ENCODE results near the gene PXDC1.
"Not testable (repeated sequence)": the region's sequence is repeated elsewhere in the genome, so short reads cannot be mapped to it uniquely, and the experiment has no call there.

PXDC1 gene

GRCh38 chr6:3723251-3723650 lies 28.3 kb downstream of the PXDC1 start:
- H3K9ac ChIP-seq (ENCODE audit: low read depth, low read length, poor library complexity, severe bottlenecking) = no peak overlapping the region
- no peaks in the 10 kb centered on the region for H3K36me3 ChIP-seq (ENCODE audit: insufficient read depth, low read length)
- no peaks in the 10 kb centered on the region for H4K20me1 ChIP-seq (ENCODE audit: insufficient read depth, low read length, poor library complexity, severe bottlenecking)
- no peak overlapping the region for H2AFZ ChIP-seq (ENCODE audit: low read length)
- H3F3A ChIP-seq (ENCODE audit: low read depth) = no peaks in the 10 kb centered on the region; the same call in 1 of the 2 replicates
- peaks cover 7% of the 10 kb centered on the region for H3K4me1 ChIP-seq (ENCODE audit: insufficient read depth, low read length, poor library complexity, severe bottlenecking)
- H3K9me2 ChIP-seq (replicated peaks; ENCODE audit: low read depth, low read length) = no peaks in the 10 kb centered on the region
- H3K27me3 ChIP-seq (ENCODE audit: insufficient read depth, low read length, poor library complexity, severe bottlenecking) = no peaks in the 10 kb centered on the region
- H3K79me2 ChIP-seq (ENCODE audit: insufficient read depth, low read length) = no peaks in the 10 kb centered on the region
- H3K4me2 ChIP-seq (ENCODE audit: low read depth, low read length, poor library complexity, severe bottlenecking) = no peak overlapping the region
- H3K9me3 ChIP-seq (ENCODE audit: insufficient read depth, low read depth, low read length) = no peaks in the 10 kb centered on the region
- TF ChIP-seq CTCF (conservative IDR thresholded peaks at IDR 0.05; ENCODE audit: low read length) = no peak
- TF ChIP-seq EZH2phosphoT487 (IDR thresholded peaks at IDR 0.05; ENCODE audit: borderline replicate concordance) = no peak
- H3K4me3 ChIP-seq (ENCODE audit: low read length, poor library complexity, severe bottlenecking) = no peak overlapping the region

GRCh38 chr6:3722785-3723184 lies 28.7 kb downstream of the PXDC1 start:
- Histone ChIP-seq H3K9me2 (replicated peaks; ENCODE audit: low read depth, low read length) (no peaks in the 10 kb centered on the region), H3K4me2 (ENCODE audit: low read depth, low read length, poor library complexity, severe bottlenecking) (no peak overlapping the region), H3K9ac (ENCODE audit: low read depth, low read length, poor library complexity, severe bottlenecking) (no peak overlapping the region), H3K27me3 (ENCODE audit: insufficient read depth, low read length, poor library complexity, severe bottlenecking) (no peaks in the 10 kb centered on the region), H2AFZ (ENCODE audit: low read length) (no peak overlapping the region), H3K79me2 (ENCODE audit: insufficient read depth, low read length) (no peaks in the 10 kb centered on the region; the same call in 1 of the 2 replicates), H3F3A (ENCODE audit: low read depth) (no peaks in the 10 kb centered on the region; the same call in 1 of the 2 replicates), H3K4me3 (ENCODE audit: low read length, poor library complexity, severe bottlenecking) (no peak overlapping the region), H3K4me1 (ENCODE audit: insufficient read depth, low read length, poor library complexity, severe bottlenecking) (peaks cover 8% of the 10 kb centered on the region), H3K36me3 (ENCODE audit: insufficient read depth, low read length) (no peaks in the 10 kb centered on the region), H4K20me1 (ENCODE audit: insufficient read depth, low read length, poor library complexity, severe bottlenecking) (no peaks in the 10 kb centered on the region), H3K9me3 (ENCODE audit: insufficient read depth, low read depth, low read length) (no peaks in the 10 kb centered on the region)
- TF ChIP-seq CTCF (conservative IDR thresholded peaks at IDR 0.05; ENCODE audit: low read length) (no peak), EZH2phosphoT487 (IDR thresholded peaks at IDR 0.05; ENCODE audit: borderline replicate concordance) (no peak)

- Histone ChIP-seq H3K4me1 (ENCODE audit: insufficient read depth, low read length, poor library complexity, severe bottlenecking) (peaks cover 16% of the 10 kb centered on the region), H2AFZ (ENCODE audit: low read length) (no peak overlapping the region), H3K27me3 (ENCODE audit: insufficient read depth, low read length, poor library complexity, severe bottlenecking) (no peaks in the 10 kb centered on the region), H3K9me3 (ENCODE audit: insufficient read depth, low read depth, low read length) (no peaks in the 10 kb centered on the region), H3K36me3 (ENCODE audit: insufficient read depth, low read length) (no peaks in the 10 kb centered on the region), H3F3A (ENCODE audit: low read depth) (no peaks in the 10 kb centered on the region; the same call in 1 of the 2 replicates), H4K20me1 (ENCODE audit: insufficient read depth, low read length, poor library complexity, severe bottlenecking) (no peaks in the 10 kb centered on the region), H3K4me2 (ENCODE audit: low read depth, low read length, poor library complexity, severe bottlenecking) (no peak overlapping the region), H3K9ac (ENCODE audit: low read depth, low read length, poor library complexity, severe bottlenecking) (no peak overlapping the region), H3K9me2 (replicated peaks; ENCODE audit: low read depth, low read length) (no peaks in the 10 kb centered on the region), H3K79me2 (ENCODE audit: insufficient read depth, low read length) (peaks cover 6% of the 10 kb centered on the region; the same call in 1 of the 2 replicates), H3K4me3 (ENCODE audit: low read length, poor library complexity, severe bottlenecking) (no peak overlapping the region)
- TF ChIP-seq EZH2phosphoT487 (IDR thresholded peaks at IDR 0.05; ENCODE audit: borderline replicate concordance) (no peak), CTCF (conservative IDR thresholded peaks at IDR 0.05; ENCODE audit: low read length) (no peak)
These were observed 29.5 kb downstream of the PXDC1 start for GRCh38 chr6:3721810-3722621.

DNA sequence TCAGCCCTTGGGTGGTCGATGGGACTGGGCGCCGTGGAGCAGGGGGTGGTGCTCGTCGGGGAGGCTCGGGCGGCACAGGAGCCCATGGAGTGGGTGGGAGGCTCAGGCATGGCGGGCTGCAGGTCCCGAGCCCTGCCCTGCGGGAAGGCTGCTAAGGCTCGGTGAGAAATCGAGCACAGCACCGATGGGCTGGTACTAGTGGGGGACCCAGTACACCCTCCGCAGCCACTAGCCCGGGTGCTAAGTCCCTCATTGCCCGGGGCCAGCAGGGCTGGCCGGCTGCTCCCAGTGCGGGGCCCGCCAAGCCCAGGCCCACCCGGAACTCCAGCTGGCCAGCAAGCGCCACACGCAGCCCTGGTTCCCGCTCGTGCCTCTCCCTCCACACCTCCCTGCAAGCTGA lies 30.7 kb downstream of the PXDC1 start:
- not testable (repeated sequence) for H3K9me2 ChIP-seq (replicated peaks; ENCODE audit: low read depth, low read length); H3K9ac ChIP-seq (ENCODE audit: low read depth, low read length, poor library complexity, severe bottlenecking)

More for the DNA sequence above, 30.7 kb downstream of the PXDC1 start:
- Histone ChIP-seq H3K79me2 (ENCODE audit: insufficient read depth, low read length) (peaks cover 17% of the 10 kb centered on the region; the same call in 1 of the 2 replicates), H3K4me1 (ENCODE audit: insufficient read depth, low read length, poor library complexity, severe bottlenecking) (peaks cover 25% of the 10 kb centered on the region)
- H3K27me3 ChIP-seq (ENCODE audit: insufficient read depth, low read length, poor library complexity, severe bottlenecking); H2AFZ ChIP-seq (ENCODE audit: low read length); H3K36me3 ChIP-seq (ENCODE audit: insufficient read depth, low read length); H3K9me3 ChIP-seq (ENCODE audit: insufficient read depth, low read depth, low read length); H4K20me1 ChIP-seq (ENCODE audit: insufficient read depth, low read length, poor library complexity, severe bottlenecking); H3K4me2 ChIP-seq (ENCODE audit: low read depth, low read length, poor library complexity, severe bottlenecking); H3K4me3 ChIP-seq (ENCODE audit: low read length, poor library complexity, severe bottlenecking); H3F3A ChIP-seq (ENCODE audit: low read depth): not testable (repeated sequence)

Measured in Loucy (cell line).